ENCODE results near the gene GALNT17.

GALNT17 gene

GRCh38 chr7:71453630-71454029 is 321.7 kb downstream of the GALNT17 start:
- CTCF ChIA-PET: interaction anchor here (1.0 kb wide), 1 partner anchor 31 kb away, joined by 3 read pairs; no protein-coding TSS in a partner anchor
- TF ChIP-seq, protein P1, sequence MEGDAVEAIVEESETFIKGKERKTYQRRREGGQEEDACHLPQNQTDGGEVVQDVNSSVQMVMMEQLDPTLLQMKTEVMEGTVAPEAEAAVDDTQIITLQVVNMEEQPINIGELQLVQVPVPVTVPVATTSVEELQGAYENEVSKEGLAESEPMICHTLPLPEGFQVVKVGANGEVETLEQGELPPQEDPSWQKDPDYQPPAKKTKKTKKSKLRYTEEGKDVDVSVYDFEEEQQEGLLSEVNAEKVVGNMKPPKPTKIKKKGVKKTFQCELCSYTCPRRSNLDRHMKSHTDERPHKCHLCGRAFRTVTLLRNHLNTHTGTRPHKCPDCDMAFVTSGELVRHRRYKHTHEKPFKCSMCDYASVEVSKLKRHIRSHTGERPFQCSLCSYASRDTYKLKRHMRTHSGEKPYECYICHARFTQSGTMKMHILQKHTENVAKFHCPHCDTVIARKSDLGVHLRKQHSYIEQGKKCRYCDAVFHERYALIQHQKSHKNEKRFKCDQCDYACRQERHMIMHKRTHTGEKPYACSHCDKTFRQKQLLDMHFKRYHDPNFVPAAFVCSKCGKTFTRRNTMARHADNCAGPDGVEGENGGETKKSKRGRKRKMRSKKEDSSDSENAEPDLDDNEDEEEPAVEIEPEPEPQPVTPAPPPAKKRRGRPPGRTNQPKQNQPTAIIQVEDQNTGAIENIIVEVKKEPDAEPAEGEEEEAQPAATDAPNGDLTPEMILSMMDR (IDR thresholded peaks at IDR 0.05; ENCODE audit: insufficient read depth, low read length, missing control alignments): no peak

DNA sequence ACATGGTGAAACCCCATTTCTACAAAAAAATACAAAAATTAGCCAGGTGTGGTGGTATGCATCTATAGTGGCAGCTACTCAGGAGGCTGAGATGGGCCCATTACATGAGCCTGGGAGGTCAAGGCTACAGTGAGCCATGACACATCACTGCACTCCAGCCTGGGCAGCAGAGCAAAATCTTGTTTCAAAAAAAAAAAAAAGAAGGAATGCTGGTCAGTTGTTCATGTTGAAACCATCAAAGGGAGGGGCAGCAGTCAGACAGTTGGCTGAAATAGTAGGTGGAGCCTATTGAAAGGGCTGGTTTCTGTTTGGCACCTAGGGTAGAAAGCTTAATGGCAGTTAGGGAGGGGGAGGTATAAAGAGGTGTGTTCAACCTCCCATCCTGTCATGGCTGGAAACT is 323.0 kb downstream of the GALNT17 start:
- ChIA-PET POLR2A (no interaction called here), CTCF (no interaction called here)
- DNase-seq (ENCODE audit: low read depth, low spot score): no peak
- H3K4me3 ChIP-seq (ENCODE audit: low read depth, low read length): no peak overlapping the region
- TF ChIP-seq, protein P1 (IDR thresholded peaks at IDR 0.05; ENCODE audit: insufficient read depth, low read length, missing control alignments): no peak

More at GRCh38 chr7:71453630-71454029, 321.7 kb downstream of the GALNT17 start:
- POLR2A ChIA-PET: no interaction called here
- H3K4me3 ChIP-seq (ENCODE audit: low read depth, low read length): no peak overlapping the region
- no peak for DNase-seq (ENCODE audit: low read depth, low spot score)

DNA sequence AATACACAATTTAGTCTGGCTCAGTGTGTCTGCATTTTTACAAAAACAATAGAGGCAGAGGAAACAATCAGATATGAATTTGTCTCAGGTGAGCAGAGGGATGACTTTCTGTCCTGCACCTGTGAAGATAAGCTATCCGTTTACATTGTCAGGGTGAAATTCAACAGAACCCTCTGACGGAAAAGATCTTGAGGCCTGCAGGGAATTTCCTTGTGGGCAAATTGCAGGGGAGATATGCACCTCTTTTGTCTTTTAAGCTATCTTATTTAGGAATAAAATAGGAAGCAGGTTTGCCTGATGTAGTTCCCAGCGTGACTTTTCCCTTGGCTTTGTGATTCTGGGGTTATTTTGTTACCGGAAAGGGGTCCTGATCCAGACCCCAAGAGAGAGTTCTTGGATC is 325.1 kb downstream of the GALNT17 start:
- POLR2A ChIA-PET: no interaction called here
- TF ChIP-seq, protein P1 (IDR thresholded peaks at IDR 0.05; ENCODE audit: insufficient read depth, low read length, missing control alignments): no peak
- no peak for DNase-seq (ENCODE audit: low read depth, low spot score)
- H3K4me3 ChIP-seq (ENCODE audit: low read depth, low read length): no peak overlapping the region
- CTCF ChIA-PET: no interaction called here

GRCh38 chr7:71457846-71458590 is 326.1 kb downstream of the GALNT17 start:
- TF ChIP-seq, protein P1 (IDR thresholded peaks at IDR 0.05; ENCODE audit: insufficient read depth, low read length, missing control alignments): no peak
- no peak overlapping the region for H3K4me3 ChIP-seq (ENCODE audit: low read depth, low read length)
- ChIA-PET CTCF (no interaction called here), POLR2A (no interaction called here)
- DNase-seq (ENCODE audit: low read depth, low spot score): no peak

- POLR2A ChIA-PET: no interaction called here
- H3K4me3 ChIP-seq (ENCODE audit: low read depth, low read length): no peak overlapping the region
- TF ChIP-seq, protein P1 (IDR thresholded peaks at IDR 0.05; ENCODE audit: insufficient read depth, low read length, missing control alignments): no peak
- DNase-seq (ENCODE audit: low read depth, low spot score): no peak
- CTCF ChIA-PET: no interaction called here
Observed at GRCh38 chr7:71459132-71459531, 327.2 kb downstream of the GALNT17 start.

GRCh38 chr7:71461572-71461971 is 329.6 kb downstream of the GALNT17 start:
- DNase-seq (ENCODE audit: low read depth, low spot score): no peak
- ChIA-PET POLR2A (no interaction called here), CTCF (no interaction called here)
- no peak overlapping the region for H3K4me3 ChIP-seq (ENCODE audit: low read depth, low read length)
- TF ChIP-seq, protein P1 (IDR thresholded peaks at IDR 0.05; ENCODE audit: insufficient read depth, low read length, missing control alignments): no peak
